Activated CD8-positive, alpha-beta memory T cell treated with anti-CD3 and anti-CD28 coated beads for 1 hour (primary cell): Measurements from ENCODE around the gene CT55.
"Not testable (repeated sequence)": the region's sequence is repeated elsewhere in the genome, so short reads cannot be mapped to it uniquely, and the experiment has no call there.

ENCODE experiments used
- DNase-seq, 2 donors: peaks; one replicate each; pipeline ENCODE4 v3.0.0-alpha.2; 2020; ENCODE audit warnings: low read depth in 1 of 2; ENCODE audit errors: extremely low read depth in 1 of 2

The CT55 gene, protein sequence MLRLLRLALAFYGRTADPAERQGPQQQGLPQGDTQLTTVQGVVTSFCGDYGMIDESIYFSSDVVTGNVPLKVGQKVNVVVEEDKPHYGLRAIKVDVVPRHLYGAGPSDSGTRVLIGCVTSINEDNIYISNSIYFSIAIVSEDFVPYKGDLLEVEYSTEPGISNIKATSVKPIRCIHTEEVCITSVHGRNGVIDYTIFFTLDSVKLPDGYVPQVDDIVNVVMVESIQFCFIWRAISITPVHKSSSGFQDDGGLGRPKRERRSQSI

DNA sequence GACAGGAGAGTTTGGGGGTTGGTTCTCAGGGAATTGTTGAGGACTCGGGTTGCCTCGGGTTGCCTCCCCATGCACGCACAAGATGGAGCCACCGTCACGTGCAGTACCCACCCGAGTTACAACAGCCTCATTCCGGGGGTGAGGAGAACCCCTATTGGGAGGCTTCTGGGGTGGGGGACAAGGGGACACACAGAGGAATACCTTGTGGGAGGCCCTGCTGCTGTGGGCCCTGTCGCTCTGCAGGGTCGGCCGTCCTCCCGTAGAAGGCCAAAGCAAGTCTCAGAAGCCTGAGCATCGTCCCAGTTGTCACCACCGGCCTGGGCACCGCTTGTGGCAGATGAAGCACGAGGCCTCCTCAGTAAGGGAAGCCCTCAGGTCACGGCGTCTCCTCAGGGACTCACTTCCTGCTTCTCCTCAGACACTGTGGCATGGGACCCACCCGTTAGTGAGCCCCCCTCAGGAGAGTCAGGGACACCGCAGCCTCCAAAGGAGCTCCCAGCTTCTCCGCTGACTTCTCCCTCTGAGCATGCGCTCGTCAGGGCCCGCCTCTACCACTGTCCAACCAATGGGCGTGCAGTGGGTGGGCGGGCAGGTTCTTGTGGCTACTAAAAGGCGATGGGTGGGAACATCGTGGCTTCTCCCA is at the start of gene CT55:
Gene CT55, minus strand, starts transcription at position 522 of the 643 bp plus-strand sequence. Its CDS starts 227 bp downstream, at position 295.
- DNase-seq, result no peak

DNA sequence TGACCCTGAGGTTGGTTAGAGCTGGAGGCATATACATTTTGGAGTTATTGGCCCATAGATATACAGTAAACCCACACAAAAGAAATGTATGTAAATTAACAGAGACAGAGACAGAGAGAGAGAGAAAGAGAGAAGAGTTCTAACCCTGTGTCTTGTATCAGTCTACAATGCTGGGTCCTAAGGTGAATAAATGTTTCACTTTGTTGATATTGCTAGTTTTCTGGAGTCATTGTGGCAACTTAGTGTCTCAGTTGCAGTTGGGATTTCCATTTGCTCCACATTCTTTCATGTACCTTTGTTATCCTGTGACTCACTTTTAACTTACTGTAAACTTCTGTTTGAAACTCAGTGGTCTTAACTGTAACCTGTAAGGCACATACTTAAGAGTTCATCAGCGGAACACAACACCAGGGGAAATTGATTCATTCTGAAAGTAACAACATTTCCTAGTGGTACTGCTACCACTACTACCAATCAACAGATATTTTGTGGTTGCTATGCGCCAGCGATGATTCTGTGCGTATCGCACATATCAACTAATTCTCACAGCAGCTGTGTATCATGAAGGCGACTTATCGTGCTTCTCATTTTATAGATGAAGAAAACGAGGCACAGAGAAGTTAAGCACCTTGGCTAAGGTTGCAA is 42.1 kb upstream of the CT55 start:
- no peak for DNase-seq

DNA sequence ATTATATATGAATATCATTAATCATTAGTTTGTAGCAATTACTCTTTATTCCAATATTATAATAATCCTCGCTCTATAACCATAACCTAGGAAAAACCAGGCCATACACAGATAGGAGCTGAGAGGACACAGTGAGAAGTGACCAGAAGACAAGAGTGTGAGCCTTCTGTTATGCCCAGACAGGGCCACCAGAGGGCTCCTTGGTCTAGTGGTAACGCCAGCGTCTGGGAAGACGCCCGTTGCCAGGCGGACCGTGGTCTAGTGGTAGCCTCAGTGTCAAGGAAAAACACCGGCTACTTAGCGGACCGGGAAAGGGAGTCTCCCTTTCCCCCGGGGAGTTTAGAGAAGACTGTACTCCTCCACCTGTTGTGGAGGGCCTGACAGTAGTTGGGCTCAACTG is 35.2 kb upstream of the CT55 start:
- DNase-seq, result not testable (repeated sequence)

DNA sequence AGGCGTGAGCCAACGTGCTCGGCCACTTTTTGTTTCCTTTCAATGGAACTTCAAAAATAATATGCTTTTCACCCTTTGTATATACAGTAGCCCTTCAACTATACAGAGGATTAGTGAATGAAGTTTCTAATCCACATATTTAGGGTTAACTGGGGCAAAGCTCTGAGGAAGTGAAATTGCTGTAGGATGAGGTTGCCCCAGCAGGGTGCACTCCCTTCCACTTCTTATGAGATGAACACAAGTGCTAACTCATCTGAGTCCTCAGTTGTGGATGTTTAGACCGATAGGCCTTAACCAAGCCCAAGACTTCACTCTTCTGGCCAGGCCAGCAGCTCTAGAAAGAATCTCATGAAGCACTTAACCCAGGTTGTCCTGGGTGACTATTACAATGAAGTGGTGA is 29.1 kb upstream of the CT55 start:
- DNase-seq, result no peak

DNA sequence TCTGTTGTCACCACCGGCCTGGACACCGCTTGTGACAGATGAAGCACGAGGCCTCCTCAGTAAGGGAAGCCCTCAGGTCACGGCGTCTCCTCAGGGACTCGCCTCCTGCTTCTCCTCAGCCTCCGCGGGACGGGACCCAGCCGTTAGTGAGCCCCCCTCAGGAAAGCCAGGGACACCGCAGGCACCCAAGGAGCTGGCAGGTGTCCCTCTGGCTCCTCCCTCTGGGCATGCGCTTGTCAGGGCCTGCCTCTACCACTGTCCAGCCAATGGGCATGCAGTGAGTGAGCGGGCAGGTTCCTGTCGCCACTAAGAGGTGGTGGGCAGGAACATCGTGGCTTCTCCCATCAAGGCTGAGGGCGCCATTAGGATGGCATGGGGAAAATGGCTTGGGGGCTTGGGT is 23.5 kb upstream of the CT55 start:
- no peak for DNase-seq

DNA sequence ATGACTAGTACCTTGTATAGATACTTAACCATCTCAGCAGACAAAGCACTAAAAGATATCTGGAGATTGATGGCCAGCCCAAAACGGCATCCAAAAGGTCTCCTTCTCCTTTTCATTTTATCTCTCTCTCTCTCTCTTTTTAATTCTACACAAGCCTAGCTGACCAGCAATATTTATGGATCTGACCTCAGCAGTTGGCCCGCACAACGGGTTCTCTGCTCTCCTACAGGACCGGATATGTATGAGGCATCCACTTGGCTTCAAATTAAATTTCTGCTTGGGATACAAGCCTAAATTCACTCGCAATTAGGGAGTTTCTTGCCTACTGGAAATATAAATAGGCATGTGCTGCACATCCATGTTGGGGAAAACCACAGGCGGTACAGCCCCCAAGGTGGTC is 22.5 kb upstream of the CT55 start:
- no peak for DNase-seq

DNA sequence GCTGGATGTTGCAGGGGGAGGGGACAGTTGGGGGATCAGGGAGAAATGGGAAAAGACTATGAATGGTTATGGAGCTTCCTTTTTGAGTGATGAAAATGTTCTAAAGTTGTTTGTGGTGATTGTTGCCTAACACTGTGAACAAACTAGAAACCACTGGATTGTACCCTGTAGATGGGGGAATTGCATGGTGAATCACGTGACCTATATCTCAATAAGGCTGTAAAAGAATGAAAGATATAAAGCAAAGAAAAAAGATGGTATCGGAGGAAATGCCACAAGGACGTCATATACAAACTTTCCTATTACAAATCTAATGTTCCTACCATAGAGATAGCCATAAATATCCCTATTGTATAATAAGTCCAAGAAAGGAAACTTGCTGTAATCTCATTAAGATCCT is 20.6 kb upstream of the CT55 start:
- DNase-seq, result no peak

DNA sequence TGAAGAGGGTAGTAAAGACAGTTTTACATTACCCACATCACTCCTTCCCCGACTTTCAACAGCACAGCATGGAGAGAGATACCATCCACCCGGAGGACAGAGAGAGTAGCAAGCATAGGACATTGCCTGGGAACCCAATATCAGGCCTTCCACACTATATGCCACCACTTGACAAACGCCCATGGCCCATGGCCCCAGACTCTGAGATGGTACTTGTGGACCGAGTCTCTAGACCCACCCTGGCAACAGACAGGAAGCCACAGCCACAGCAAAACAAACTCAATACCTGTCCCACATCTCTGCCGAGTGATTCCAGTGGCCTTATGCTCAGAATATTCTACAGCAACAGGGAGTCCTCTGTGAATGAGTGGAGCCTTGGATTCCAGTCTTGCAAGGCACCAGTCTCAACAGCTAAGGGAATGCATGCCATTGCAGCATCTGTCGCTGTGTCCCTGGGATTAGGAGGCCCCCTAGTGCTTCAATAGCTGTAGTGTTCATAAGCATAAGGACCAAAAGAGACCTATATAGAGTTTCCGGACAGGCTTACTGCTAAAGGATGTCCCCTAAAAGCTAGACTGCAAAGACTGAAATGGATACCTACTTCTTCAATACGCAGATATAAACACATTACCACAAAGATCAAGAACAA is 14.7 kb upstream of the CT55 start:
- DNase-seq, result no peak

DNA sequence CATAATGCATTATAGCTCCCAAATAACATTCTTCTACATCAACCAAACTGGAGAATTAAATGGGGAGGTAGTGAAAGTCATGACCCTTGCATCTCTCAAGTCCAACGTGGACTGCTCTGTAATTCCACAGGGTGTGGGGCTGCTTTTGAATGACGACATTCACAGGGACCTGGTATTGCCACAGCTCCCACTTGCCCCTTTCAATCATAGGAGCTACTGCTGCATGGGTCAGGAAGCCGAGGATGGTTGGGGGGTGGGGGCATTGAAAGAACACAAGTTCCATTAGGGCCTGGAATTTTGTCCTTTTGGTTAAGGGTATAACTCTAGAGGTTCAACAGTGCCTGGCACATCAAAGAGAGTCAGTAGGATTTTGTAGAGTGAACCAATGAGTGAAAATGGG is 7.4 kb upstream of the CT55 start:
- DNase-seq, result no peak

DNA sequence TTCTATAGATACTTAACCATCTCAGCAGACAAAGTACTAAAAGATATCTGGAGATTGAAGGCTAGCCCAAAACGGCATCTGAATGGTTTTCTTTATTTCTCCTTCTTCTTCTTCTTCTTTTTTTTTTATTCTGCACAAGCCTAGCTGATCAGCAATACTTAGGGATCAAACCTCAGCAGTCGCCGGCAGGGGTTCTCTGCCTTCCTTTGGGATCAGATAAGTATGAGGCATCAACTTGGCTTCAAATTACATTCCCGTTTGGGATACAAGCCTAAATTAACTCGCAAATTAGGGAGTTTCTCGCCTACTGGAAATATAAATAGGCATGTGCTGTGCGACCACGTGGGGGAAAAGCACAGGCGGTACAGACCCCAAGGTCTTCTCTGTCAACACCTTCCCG is 730 bp downstream of the CT55 start:
- no peak for DNase-seq

DNA sequence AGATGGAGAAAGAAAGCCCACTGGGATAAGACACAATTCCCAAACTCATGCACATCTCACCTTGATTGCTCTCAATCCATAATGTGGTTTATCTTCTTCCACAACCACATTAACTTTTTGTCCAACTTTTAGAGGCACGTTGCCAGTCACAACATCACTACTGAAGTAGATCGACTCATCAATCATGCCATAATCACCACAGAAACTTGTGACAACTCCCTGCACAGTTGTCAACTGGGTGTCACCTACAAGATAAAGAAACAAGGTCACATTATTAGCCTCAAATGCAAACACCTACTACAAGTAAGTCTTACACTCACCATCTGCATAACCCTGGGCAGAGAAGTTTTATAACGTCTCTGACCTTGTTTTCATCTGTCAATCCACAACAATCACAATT is 1.7 kb downstream of the CT55 start:
- not testable (repeated sequence) for DNase-seq

DNA sequence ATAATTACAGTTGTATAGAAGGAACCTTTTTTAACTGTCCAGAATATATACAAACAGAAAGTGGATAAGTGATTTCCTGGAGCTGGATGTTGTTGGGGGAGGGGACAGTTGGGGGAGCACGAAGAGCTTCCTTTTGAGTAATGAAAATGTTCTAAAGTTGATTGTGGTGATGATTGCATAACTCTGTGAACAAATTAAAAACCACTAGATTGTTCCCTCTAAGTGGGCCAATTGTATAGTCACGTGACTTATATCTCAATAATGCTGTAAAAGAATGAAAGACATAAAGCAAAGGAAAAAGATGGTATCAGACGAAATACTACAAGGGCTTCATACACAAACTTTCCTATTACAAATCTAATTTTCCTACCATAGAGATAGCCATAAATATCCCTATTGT is 2.7 kb downstream of the CT55 start:
- DNase-seq, result no peak

DNA sequence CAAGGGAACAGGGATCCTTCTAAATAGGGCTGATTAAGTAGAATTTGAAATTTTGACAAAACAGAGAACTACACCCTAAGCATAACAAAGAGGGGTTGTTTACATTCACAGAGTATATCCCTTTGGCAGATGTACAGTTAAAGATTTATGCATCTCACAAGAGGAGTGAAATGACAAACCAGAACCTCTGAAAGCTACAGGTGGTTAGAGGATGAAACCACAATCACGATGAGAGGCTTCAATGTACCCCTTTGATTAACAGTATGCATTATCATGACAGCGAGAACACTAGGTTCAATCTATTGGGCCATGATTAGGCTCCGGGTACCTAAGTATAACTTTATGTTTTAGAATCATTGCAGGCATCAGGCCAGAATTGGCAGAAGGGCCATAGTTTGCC is 16.5 kb downstream of the CT55 start:
- not testable (repeated sequence) for DNase-seq

DNA sequence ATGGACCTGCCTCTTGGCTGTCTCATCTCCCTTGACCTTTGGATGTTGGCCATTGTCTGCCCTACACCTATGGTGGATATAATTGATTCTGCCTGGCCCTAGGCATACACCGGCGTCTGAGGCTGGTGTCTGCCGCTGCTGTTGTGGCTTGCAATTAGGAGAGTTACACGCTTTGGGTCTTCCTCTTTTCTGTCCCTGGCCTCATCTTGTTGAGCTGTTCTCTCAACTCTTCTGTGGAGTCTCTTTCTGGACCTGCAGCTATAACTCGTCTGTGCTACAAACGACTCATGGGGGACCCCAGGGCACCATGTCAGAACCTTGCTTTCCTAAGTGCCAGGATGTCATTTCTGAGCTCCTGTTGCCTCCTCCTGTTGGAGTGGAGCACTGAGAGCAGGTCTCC is 45.1 kb downstream of the CT55 start:
- DNase-seq, result not testable (repeated sequence)

DNA sequence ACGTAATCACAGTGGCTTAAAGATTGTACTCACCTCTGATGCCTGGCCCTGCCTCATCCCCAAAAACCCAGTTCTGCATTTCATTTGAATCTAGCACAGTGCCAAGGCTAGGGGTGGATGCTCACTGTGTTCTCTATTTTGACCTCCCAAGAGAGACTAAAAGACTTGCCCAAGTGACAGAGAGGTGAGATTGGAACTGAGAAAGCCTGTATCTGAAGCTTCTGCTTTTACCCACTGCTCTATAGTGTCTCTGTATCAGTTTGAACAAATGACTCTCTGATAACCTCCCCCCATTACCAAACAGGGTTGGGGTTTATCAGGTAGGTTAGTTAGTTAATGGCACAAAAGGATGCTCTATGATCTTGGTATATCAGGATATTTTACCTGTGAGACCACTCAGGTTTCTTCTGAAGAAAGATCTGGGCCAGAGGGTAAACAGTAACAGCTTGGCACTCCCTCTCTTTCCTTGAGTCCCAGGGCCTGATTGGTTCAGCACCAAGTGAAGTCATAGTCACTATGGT is 51.1 kb downstream of the CT55 start, which contains the start of gene ETDB:
Gene ETDB, minus strand, starts transcription at position 471 of the 521 bp plus-strand sequence. CDS start 1,265 bp downstream, outside the sequence.
- DNase-seq, result not testable (repeated sequence)

DNA sequence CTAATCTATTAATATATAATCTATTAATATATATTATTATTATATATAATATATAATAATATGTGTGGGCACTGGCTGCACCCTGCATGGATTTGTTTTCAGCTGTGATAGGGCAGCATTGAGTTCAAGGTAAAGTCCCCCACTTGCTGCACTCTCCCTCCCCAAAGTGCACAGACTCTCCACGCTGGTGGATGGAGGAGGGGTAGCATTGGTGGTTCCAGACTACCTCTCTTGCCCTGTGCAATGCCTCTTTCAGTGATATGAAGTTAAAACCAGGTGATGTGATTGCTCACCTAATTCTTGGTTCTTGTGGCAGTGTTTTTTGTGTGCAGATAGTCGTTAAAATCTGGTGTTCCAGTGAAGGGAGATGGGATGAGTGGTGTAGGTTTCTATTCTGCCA is 55.1 kb downstream of the CT55 start:
- DNase-seq, result not testable (repeated sequence)

DNA sequence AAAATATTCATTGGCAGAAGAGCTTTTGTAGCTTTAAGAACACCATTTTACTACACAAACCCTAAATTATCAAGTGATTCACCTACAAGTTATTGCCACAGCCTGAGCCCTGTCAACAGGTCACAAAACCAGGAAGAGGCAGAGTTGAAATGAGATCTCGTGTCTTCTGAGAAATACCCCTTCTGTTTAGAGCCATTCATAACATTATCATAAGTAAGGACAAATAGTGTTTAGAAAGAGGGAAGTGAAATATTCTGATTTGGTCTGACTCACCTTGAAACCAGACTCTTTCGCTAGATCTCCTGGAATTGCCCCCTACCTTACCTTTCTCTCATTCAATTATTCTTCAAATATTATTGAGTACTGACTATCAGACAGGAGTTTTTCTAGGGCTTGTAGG is 56.8 kb downstream of the CT55 start:
- no peak for DNase-seq

DNA sequence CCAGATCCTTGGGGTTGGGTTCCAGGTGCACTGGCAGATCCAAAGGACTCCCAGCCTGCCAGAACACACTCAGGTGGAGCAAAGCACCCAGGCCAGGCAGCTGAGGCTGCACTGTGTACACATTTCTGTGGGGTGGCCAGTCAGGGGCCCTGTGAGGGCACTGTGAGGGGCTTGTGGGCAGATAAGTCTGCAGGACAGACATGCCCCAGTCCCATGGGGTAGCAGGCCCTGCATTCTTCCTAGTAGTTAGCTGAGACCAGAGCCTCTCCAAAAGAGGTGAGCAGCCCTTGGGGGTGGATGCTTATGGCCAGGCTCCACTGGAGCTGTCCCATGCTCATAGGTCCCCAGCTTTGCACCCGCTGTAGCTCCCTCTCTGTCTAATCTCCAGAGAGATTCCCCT is 58.5 kb downstream of the CT55 start:
- DNase-seq, result no peak

DNA sequence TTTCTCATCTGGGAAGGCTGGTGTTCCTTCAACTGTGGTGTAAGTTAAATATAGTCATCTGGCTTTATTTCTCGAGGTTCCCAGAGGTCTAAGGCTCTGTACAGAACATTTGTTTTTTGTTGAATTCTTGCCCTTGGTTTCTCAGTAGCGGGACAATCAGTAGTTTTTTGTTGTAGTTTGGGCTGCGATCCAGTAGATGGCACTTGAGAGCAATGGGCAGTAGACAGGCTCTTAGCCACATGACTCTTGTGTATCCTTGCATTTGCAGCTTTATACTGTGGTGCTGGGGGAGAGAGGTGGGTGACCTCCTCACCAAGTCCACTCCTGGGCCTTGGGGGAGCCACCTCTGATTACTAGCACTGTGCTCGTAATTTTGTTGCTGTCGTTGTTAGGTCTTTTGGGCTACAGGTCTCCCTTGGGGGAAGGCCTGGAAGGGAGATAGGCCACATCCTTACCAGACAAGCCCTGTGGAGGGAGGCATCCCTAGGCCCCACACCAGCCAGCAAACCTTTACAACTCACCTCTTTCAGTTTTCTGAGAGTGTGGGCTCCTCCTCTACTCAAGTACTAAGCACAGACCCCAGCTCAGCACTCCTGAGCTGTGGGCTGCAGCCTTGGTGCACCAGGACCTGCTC is 59.0 kb downstream of the CT55 start:
- DNase-seq, result no peak

DNA sequence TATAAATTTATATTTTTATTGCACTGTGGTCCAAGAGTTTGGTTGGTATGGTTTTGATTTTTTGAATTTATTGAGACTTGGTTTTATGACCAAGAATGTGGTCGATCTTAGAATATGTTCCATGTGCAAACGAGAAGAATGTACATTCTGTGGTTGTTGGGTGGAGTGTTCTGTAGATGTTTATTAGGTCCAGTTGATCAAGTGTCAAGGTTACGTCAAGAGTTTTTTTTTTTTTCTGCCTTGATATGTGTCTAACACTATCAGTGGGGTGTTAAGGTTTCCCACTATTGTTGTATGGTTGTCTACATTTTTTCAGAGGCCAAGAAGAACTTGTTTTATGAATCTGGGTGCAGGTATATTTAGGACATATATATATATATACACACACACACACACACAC is 61.6 kb downstream of the CT55 start:
- no peak for DNase-seq
